ENCODE data around the gene RITA1.
"Not testable (repeated sequence)": the region's sequence is repeated elsewhere in the genome, so short reads cannot be mapped to it uniquely, and the experiment has no call there.

The RITA1 gene

DNA sequence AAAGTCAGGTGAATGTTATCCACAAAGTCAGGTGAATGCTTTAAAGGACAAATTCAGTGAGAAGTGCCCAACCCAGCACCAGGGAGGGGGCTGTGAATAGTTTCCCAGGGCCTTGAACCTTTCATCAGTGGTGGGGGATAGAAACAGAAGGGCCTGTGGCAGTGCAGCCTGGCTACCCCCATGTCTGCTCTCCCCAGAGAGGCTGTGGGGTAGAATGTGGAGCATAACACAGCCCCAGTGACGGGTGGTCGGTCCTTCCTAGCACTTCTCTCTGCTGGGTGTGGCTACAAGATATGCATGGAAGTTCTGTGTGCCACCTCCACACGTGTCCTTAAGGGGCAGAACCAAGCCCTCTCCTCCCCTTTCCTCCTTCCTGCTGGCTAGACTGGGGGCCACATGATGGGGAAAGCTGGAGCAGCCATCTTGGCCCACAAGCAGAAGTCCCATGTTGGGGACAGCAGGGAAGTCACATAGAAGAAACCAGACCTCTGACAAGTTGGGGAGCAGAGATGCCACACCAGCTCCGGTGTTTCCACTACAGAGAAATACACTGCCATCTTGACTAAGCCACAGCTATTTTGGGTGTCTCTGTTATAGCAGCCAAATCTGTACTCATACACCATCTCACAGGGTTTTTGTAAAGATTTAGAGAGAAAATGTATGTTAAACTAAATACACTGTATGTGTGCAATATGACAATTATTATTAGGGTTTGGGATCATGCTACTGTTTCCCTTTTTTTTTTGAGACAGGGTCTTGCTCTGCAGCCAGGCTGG lies 17.0 kb downstream of the RITA1 start:
- DNase-seq (ENCODE audit: low spot score): no peak

DNA sequence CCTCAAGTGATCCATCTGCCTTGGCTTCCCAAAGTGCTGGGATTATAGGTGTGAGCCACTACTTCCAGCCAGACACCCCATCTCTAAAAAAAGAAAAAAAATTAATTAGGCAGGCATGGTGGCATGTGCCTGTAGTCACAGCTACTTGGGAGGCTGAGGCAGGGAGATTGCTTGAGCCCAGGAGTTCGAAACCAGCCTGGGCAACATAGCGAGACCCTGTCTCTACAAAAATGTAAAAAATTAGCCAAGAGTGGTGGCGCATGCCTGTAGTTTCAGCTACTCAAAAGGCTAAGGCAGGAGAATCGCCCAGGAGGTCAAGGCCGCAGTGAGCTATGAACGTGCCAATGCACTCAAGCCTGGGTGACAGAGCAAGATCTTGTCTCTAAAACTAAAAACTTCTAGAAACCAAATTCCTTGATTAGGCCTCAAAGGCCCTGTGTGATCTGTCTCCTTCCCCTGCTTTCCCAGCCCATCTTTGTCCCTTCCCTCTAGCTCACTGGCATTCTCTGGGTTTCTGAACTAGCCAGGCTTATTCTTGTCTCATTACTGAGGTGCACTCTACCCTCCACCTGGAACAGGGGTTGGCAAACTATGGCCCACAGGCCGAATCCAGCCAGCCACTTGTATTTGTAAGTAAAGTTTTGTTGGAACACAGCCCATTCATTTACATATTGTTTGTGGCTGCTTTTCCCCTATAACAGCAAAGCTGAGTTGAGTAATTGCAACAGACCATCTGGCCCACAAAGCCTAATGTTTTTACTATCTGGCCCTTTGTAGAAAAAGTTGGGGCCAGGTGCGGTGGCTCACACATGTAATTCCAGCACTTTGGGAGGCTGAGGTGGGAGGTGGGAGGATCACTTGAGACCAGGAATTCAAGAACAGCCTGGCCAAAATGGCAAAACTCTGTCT lies 18.6 kb downstream of the RITA1 start:
- no peak for DNase-seq (ENCODE audit: low spot score)

DNA sequence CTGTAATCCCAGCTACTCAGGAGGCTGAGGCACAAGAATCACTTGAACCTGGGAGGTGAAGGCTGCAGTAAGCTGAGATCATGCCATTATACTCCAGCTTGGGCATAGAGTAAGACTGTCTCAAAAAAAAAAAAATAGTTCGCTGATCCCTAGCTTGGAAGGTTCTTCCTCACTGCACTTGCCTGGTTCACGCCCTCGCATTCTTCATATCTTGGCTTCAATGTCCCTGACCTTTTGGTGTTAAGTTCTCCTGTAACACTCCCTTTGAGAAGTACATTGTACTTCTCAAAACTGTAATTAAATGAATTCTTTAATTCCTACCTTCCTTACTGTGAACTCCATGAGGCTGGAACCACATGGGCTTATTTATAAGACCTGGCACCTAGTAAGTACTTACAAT lies 19.3 kb downstream of the RITA1 start:
- no peak for DNase-seq (ENCODE audit: low spot score)

DNA sequence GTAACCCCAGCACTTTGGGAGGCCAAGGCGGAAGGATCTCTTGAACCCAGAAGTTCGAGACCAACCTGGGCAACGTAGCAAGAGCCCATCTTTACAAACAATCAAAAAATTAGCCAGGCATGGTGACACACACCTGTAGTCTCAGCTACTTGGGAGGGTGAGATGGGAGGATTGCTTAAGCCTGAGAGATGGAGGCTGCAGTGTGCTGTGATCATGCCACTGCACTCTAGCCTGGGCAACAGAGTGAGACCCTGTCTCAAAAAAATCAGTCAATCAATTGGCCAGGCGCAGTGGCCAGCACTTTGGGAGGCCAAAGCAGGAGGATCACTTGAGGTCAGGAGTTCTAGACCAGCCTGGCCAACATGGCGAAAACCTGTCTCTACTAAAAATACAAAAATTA lies 21.3 kb downstream of the RITA1 start:
- not testable (repeated sequence) for DNase-seq (ENCODE audit: low spot score)

DNA sequence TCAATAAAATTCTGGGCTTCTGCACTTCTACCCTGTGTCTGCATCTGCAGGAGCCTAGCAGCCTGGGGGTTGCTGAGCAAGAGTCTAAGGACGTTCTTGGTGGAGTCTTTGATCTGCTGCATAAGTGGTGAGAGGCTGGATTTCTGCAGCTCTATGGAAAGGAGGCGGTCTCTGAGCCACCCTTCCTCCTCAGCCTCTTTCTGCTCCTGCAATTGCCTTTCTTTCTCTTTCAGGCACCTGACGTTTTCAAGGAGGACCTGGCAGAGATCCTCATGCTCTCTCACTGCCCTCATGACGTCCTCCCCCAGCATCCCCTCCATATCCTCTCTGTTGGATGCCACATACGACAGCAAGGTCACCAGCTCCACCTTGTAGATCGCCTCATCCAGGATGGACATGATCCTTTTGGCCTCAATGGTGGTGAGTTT lies 22.1 kb downstream of the RITA1 start:
- no peak for DNase-seq (ENCODE audit: low spot score)

DNA sequence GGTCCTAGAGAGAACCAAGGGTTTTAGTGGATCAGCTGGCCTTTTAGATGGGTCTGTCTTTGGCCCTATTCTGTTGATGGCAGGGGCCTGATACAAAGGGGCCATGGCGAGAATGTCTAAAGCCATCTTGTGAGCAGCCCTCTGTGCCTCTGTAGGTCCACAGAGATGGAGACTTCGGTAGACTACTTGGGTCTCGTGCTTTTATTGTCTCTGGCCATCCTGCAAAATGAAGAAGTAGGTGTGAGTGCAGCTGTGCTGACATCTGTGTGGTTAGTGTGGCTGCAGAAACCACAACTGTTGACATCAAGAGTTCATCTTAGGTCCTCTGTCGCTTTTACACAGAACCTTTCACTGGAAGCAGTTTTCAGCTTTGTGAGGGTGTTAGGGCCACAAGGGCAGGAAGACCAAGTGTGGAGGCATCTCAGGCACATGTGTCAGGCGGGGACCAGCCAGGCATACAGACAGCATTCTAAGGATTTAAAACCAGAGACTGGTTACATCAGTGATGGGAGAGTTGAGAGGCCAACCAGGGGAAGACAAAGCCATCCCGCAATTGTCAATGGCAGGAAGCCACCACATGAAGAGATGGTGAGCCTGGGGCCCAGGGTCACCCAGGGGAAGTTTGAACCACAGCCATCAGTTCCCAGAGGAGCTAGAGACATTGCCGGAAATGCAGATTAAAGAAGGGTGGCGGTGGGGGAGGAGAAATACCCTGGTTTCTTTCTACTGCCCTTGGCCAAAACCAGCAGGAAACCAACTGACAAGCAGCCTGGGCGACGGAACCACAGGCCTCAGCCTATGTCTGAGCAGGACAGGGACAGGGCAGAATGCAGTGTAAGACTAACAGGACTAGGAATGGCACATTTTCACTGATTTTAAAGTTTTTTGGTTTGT lies 22.8 kb downstream of the RITA1 start:
- no peak for DNase-seq (ENCODE audit: low spot score)

DNA sequence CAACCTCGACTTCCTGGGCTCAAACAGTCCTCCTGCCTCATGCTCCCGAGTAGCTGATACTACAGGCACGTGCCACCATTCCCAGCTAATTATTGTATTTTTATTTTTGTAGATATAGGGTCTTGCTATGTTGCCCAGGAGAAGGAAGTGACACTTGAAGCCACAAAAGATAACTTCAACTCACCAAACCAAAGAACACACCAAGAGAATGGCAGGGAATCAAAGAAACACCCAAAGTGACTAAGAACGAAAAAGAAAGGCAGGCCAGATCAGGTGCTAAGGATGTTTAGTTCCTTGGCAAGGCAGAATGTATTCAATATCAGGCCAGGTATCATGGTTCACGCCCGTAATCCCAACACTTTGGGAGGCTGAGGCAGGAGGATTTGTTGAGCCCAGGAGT lies 25.6 kb downstream of the RITA1 start:
- DNase-seq (ENCODE audit: low spot score): no peak

DNA sequence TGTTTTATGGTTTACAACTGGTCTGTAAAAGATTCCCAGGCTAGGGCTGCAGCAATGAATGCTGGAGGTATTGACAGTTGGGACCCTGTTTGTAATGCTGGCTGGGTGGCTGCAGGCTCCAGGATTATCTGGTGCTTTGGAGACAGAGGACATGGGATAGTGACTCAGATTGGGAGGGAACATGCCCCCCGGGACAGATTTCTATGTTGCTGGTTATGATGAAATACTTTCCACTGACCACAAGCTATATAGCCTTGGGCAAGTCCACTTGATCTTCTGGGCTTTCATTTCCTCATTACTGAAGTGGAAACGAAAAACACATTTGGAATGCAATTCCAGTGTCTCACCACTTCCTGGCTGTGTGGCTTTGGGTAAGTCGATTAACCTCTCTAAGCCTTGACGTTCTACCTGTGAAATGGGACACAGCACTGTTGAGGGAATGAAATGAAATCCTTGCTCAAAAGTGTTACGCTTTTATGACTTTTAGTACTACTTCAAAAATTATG lies 29.4 kb downstream of the RITA1 start:
- peak; percentile 89 for DNase-seq (ENCODE audit: low spot score)

DNA sequence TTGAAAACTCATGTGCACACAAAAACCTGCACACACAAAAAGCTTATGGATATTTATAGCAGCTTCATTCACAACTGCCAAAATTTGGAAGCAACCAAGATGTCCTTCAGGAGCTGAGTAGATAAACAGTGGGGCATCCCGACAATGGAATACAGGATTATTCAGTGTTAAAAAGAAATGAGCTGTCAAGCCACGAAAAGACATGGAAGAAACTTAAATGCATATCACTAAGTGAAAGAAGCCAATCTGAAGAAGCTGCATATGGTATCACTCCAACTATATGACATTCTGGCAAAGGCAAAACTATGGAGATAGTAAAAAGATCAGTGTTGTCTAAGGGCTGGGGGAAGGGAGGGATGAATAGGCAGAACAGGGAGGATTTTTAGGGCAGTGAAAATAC lies 30.5 kb downstream of the RITA1 start:
- no peak for DNase-seq (ENCODE audit: low spot score)

DNA sequence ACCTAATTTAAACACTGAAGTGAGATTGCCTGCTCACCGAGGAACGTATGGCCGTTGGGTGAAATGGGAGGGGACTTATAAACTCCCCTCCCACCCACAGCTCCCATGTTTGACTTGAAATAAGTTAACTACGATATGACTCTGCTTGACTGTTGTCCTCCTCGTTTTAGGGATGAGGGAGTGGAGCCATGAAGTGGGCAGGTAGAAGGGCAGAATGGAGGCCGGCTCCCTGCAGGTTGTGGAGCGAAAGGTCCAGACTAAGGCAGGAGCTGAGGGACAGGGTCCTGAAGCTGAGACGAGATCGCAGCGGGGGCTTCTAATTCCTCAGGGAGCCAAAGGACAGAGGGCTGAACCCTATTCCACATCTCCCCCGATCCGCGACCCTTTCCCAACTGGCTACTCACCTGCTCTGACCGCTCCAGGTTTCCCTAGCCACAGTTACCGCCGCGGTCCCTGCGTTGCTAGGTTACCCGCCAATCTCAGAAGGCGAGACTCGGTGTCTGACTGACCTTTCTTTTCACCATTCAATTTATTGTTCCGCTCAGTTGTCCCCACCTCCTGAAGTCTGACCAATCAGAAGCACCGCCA lies 35.2 kb downstream of the RITA1 start:
- DNase-seq (ENCODE audit: low spot score): no peak

DNA sequence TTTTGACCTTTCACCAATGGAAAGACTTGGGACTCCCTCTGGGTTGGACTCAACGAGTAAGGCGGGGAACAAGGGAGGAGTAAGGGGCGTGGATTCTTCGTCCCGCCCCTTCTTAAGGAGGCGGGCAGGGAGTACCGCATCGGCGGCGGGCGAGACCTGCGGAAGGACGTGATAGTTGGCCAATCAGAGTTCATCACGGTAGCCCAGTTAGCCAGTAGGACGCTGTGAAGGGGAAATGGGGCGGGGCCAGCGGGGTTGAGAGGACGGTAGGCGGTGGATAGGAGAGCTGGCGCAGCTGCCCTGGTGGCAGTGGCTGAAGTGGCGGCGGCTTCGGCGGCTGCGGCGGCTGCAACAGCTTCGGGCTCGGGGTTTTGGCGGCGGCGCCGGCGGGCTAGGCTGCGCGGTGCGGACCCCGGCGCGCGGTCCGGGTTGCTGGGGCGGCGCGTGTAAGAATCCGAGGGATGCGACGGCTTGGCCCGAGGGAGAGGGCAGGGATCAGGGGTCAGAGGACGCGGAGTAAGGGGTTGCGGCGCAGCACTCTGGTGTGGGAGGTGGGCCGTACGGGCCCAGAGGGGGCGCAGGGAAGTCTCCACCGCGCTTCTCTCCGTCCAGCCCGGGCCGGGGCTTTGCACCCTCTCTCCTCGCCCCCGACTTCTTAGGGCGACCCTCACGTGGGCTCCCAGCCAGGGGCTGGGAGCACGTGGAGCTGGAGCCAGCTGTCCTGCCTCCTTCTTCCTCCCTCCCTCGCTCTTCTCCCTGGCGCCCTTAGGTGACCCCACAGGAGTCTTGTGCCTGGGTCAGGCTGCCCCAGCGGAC lies 35.9 kb downstream of the RITA1 start, which contains the start of gene TPCN1:
TPCN1 (plus strand) TSS at position 284 of the 816 bp plus-strand sequence. CDS start 5,389 bp downstream, outside the sequence.
- DNase-seq (ENCODE audit: low spot score): peak; percentile 99

DNA sequence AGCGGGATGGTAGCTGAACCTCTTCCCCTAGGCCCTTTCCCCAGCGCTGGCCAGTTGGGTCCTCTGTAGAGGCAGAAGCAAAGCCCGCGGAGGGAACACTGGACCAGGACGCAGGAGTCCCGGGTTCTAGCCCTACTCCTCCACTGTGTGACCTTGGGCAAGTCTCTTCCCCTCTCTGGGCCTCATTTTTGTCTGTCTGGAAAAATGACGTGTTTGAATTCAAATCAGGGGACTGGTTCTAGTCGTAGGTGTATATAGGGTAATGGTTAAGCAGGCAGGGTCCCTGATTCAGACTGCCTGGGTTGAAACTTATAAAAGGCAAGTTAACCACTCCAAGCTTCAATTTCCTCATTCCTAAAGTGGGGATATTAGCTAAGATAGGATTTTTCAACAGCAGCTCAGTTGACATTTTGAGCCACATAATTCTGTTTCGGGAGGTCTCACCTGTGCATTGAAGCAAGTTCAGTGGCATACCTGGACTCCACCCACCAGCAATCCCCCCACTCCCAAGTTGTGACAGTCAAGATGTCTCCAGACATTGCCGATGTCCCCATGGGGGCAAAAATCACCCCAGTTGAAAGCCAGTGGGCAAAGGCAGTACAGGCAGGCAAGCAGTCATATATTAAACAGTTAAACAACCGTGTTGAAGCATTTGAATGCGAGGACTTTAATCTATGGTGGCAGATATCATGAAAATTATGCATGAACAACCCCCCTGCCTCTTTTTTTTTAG lies 36.6 kb downstream of the RITA1 start:
- DNase-seq (ENCODE audit: low spot score): no peak

DNA sequence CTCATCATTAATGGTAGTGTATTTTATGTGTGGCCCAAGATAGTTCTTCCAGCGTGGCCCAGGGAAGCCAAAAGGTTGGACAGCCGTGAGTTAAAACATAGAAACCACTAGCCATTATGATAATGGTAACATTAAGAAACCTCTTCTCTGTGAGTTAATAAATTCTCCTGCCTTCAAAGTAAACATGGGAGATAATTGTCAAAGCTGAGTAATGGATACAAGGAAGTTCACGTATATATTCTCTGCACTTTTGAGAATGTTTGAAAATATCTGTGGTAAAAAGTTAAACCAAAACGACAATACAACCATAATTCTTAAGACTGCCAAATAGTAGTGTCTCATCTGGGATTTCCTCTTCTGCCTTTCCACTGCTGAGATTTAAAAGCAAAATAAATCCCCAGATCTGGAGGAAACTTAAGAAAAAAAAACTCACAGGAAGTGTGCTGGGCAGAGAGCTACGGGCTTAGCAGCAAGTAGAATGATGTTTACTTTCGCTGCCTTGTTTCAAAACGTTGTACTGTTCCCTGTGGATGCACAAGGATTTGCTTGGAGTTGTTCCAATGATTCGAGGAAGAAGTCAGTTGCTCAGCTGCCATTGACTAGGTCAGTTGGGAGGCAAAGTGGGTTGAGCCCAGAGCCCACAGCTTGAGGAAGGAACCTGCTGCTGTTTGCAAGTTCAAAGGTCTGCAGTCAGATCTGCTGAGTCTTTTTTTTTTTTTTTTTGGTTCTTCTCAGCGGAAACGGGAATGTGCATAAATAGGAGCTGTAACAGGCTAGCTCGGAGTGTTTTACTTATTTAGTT lies 37.4 kb downstream of the RITA1 start:
- peak; percentile 83 for DNase-seq (ENCODE audit: low spot score)

DNA sequence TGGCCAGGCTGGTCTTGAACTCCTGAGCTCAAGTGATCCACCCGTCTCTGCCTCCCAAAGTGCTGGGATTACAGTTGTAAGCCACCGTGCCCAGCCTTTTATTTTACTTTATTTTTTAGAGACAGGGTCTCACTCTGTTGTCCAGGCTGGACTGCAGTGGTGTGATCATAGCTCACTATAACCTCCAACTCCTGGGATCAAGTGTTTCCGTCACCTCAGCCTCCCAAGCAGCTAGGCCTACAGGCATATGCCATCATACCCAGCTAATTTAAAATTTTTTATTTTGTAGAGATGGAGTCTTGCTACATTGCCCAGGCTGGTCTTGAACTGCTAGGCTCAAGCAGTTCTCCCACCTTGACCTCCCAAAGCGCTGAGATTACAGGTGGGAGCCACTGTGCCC lies 39.4 kb downstream of the RITA1 start:
- no peak for DNase-seq (ENCODE audit: low spot score)

DNA sequence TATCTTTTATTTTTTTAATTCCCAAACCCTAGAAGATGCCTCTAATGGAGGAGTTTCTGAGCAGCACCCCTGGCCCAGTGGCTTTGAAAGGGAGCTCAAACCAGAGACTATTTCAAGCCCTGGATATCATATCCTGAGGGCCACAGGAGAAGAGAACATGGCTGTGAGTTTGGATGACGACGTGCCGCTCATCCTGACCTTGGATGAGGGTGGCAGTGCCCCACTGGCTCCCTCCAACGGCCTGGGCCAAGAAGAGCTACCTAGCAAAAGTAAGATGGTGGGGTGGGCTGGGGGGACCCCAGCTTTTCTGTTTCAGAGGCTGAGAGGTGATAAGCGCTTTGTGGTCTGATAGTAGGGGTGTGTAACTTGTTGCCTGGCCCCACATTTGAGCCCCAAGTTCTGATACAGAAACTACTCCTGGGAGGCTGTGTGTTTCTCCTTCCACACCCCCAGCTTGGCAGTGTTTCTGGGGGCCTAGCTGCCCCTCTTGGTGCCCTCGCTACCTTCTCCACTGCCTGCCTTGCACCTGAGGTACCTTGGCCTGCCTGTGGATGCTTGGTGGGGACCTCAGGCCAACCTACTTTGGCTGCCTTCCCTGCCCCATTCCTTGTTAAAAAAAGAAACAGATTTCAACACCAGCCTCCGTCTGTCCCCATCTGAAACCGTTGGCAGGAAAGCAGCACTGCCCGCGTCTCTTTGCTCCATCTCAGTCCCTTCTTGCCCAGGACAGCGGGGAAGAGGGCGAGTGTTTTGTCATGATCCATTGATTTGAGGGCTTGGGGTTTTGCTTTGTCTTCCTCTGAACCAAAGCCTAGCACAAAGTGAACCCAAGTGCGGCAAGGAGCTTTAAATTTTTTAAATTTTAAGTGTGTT lies 41.4 kb downstream of the RITA1 start:
- no peak for DNase-seq (ENCODE audit: low spot score)

DNA sequence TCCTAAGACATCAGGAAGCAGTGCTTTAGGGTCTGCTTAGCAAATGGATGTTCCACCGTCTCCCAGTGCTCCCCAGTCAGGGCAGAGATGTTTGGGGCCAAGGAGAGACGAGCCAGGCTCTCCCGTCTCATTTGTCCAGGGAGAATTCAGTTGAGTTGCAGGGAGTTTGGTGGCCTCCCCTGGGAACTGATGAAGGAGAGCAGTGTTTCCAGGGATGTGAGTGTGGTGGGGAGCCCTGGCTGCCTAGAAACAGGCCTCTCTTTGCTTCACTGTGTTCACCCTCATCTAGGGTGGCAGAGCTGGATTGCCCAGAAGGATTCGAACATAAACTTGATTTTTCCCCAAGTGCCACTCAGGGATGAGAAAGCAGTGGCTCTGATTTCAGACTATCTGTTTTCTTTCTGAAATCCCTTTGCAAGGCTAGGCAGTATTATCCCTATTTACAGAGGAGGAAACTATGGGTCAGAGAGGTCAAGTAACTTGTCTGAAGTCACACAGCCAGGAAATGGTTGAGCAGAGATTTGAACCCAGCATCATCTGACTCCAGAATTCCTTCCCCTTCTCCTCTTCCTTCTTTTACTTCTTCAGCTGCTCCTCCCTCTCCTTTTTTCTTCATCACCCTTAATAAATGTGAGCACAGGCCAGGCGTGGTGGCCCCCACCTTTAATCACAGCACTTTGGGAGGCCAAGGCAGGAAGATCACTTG lies 42.3 kb downstream of the RITA1 start:
- no peak for DNase-seq (ENCODE audit: low spot score)

DNA sequence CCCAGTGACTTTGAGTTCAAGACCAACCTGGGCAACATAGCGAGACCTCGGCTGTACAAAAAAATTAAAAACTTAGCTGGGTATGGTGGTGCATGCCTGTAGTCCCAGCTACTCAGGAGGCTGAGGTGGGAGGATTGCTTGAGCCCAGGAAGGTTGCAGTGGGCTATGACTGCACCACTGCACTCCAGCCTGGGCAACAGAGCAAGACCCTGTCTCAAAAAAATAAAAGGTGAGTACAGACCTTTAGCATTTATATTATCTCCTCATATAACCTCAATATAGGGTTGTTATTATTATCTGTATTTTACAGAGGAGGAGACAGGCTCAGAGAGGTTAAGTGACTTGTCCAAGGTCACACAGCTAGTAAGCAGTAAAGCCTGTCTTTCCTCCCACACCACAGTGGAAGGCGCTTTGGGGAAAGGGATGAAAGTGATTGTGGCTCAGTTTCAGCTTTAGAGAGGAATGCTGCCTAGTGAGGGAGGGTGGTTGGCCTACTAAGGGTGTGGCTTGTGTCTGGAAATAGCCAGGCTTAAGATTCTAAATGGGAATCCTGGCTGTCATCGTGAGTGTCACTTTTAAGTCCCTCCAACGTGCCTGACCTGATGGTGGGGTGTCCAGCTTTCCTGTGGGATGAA lies 43.0 kb downstream of the RITA1 start:
- DNase-seq (ENCODE audit: low spot score): no peak

Data from hepatic stellate cell (primary cell).